Globus pallidus (tissue), 1 donor: ENCODE results near the gene PRDM16.

Experiments used
- DNase-seq: peaks from one replicate; pipeline ENCODE4 v3.0.0-alpha.2; 2015; ENCODE audit warnings: low spot score

The PRDM16 gene

DNA sequence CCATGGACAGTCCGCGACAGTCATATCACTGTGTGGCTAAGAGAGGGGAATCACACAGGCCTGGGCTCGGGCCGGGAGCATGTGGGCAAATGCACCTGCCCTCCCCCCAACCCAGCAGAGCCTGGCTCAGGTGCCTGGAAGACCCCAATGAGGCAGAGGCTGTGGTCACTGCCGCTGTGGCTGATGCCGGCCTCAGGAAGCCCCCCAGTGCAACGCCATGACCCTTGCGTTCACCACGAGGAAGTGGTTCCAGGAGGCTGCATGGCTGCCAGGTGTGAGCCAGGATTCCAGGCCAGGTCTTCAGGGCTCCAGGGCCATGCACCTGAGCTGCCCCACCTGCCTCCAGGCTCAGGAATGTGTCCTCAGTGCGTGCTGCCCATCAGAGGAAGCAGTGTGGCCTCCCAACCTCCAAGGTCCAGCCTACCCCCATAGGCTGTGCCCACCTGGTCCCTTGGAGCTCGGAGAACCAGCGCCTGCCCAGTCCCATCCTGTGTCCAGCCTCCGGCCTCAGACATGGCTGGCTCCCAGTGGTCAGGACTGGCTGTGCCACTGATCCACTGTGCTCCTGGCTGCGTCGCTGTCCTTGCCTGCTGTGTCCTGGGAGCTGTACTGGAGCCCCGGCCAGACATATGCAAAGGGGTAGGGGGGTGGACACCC is 393.5 kb downstream of the PRDM16 start:
- DNase-seq, result no peak

DNA sequence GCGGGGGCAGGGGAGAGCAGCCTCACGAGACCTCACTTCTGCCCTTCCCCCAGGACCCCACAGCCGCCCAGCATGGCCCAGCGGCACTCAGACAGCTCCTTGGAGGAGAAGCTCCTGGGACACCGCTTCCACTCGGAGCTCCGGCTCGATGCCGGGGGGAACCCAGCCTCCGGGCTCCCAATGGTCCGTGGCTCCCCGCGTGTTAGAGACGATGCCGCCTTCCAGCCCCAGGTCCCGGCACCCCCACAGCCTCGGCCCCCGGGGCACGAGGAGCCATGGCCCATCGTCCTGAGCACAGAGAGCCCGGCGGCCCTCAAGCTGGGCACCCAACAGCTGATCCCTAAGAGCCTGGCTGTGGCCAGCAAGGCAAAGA is 394.0 kb downstream of the PRDM16 start:
- DNase-seq, result no peak

DNA sequence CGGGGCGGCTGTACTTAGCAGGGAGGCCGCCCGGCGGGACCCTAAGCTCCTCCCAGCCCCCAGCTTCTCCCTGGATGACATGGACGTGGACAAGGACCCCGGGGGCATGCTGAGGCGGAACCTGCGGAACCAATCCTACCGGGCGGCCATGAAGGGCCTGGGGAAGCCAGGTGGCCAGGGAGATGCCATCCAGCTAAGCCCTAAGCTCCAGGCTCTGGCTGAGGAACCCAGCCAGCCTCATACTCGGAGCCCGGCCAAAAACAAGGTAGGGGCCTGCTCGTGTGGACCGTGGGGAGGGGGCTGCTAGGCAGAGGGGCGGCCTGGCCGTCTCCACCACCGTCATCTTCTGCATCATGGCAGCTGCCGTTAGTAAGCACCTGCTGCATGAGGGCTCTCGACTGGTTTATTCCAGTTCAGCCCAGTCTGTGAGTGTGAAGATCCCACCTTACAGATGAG is 394.4 kb downstream of the PRDM16 start:
- DNase-seq, result no peak

DNA sequence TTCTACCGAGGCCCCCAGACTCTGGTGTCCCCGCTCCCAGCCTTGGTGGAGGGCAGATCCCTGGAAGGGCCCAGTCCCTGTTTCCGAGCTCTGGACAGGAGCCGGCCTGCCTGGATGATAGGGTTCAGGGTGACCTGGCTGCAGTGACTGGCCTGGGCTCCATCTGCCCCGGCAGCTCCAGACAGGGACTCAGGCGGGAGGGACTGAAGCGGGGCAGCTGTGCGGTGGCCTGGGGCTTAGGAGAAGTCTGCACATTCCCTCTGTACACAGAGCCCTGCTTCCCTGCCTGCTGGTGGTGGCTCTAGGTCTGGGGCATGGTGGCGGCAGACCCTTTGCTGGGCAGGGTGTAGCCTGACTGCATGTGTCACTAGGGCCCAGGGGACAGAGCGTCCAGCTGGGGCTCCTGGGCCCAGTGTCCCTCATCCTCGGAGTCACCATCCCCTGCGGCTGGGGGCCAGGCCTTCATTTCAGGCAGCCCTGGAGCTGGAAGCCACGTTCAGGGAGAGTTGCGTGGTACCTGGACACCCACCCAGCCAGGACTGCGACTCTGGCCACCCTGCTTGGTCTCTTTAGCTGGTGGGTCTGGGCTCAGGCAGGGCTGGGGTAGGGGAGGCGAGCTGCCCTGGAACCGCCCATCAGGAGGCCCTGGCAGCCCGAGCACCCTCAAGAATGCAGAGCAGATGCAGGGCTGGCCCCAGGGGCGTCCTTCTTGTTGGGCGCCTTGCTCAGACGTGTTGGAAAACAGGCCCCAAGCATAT is 395.1 kb downstream of the PRDM16 start:
- DNase-seq, result no peak

DNA sequence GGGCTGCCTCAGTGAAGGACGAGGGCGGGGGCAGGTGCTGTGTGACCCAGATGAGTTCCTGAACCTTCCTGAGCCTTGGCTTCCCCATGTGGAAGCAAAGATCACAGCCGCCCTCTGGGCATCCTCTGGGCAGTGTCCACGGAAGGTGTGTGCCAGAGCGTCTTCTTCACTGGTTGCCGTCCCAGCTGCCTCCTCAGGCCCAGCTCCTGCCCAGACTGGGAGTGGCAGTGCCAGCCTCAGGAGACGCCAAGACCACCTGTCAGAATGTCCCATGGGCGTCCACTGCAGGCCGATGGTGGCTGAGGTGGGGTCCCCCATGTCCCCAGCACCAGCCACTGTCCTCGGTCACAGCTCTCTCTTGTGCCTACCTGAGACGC is 395.6 kb downstream of the PRDM16 start:
- DNase-seq, result no peak

DNA sequence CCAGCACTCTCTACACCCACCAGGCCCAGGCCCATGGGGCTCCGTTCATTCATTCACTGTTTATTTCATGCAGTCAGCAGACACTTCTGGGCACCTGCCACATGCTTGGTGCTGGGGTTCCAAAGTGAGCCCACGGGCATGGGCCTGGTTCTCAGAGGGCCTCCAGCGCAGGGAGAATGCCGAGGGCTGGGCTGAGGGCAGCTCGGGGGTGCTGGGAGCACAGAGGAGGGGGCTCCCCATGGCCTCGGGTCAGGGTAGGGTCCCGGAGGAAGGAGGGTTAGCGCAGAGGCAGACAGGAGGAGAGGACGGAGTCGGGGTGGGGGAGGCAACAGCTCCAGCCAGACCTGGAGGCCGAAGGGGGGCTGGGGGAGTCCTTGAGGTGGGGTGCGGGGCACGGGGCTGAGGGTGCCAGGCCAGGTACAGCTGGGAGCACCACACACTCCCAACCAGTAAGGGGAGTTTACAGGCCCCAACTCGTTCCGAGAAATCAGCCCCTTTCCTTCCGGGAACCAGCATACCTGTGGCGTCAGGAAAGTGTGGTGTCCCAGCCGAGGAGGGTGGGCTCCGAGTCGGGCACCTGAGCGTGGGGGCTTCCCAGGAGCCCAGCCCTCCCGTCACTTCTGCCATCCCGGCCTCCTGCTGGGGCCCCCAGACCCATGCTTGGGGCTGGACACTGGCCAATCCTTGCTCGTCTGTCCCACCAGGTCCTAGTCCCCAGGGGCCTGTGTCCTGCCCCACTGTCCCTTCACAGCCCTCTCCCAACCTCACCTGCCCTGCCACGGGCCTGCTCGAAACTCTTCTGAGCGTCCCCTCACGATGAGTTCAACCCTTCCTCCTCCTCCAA is 396.3 kb downstream of the PRDM16 start:
- no peak for DNase-seq

DNA sequence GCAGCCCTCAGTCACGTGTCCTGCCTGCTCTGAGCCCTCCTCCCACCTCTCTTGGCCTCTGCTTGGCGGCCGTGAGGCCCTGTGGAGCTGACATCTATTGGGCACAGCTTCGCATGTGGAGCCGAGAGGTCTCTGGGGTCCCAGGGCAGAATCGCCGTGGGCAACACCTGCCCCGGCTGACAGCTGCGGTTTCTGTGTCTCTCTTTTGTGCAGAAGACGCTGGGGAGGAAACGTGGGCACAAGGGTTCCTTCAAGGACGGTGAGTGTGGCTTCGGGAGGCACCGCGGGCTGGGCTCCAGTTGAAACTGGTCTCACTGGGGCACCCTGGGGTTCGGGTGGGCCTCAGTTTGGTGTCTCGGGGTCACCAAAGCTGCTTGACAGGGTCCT is 396.9 kb downstream of the PRDM16 start:
- no peak for DNase-seq

DNA sequence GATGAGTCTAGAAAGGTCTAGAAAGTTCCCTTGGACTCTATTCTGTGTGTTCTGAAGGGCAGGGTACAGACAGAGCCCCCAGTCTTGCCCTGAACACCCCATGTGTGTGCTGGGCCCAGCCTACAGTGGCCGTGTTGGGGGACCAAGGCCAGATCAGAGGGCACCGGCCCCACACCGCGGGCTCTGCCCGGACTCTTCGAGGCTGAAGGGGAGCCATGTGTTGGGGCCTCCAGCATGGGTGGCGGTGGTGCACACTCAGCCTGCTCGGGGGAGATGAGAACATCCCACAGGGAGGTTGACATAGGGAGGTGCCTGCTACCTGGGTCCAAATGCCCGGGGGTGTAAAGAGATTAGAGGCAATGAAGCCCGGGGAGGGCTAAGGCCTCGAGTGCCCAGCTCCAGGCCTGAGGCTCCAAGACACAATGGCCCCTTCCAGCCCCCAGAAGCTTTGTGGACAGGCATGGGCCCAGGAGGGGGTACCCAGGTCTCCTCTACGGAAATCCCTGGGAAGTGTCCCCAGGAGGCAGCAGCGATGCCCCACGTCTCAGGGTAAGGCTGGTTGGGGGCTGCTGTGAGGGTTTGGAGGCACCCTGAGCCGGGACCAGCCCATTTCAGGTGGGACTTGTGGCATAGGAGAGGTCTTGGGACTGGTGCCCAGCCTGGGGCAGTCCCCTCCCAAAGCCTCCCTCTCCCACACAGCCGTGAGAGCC is 397.5 kb downstream of the PRDM16 start:
- DNase-seq, result no peak

DNA sequence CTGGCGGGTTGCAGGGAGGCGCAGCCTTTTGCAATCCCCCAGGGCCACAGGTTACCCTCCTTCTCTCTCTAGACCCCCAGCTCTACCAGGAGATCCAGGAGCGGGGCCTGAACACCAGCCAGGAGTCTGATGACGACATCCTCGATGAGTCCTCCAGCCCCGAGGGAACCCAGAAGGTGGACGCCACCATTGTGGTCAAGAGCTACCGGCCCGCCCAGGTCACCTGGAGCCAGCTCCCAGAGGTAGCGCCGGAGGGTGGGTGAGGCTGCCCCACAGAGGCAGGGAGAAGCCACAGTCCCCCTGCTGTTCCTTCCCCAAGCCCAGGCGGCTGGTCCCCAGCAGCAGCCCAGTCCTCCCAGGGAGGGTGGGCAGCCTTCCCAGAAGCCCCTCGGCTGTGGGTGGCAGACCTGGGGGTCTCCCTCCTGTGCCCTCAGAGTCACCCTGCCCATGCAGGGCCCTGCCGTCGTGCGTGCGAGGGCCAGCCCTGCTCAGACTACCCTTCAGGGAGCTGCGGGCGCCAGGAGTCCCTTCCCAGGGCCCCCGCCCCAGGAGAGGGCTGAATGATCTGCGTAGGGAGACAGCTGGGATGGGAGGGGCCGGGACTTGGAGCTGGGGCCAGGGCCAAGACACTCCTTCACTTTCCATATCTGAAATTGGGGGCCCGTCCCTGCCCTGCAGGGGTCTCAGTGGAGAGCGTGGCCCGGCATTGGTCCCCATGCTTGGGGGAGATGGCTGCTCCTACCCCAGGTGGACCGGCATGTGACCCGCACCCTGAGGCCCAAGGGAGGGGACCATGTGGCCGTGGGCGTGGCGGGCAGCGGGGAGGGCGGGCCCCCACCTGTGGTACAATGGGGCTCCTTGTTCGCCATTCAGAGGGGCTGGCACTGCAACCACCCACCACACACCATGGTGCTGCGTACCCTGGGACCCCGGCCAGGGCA is 398.4 kb downstream of the PRDM16 start:
- DNase-seq, result no peak

DNA sequence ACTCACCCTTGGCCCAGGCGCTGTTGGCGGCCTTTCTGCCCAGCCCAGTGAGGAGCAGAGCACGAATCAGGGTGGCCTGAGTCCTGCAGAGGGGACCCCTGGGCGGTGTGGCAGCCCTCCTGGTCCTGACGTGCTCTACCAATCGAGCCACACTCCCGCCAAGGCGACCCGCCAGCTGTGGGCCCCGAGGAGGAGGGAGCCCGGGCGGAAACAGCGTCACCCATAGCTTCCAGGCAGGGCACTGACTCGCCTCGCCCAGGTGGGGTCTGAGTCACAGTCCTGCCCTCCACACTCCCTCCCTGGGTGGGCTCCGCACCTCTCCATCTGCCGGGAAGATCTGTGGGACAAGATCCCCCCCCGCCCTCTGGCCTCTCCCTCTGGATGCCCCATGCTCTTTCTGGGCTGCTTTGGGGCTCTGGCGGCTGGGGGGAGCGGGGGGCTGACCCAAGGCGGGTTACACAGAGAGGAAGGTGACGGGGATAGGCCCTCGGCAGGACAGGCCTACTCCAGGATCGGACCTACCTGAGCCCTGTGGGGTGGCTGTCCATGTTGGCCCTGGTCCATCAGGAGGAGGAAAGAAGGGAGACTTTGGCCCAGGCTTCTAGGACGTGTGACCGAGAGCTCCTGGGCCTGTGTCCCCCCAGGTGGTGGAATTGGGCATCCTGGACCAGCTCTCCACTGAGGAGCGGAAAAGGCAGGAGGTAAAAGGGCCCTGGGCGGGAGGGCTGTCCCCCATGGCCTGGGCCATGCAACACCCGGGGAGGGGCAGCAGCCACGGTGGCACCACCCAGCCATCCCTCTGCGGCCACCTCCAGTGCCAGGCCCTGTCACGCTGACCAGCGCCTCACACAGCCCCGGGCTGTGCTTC is 399.5 kb downstream of the PRDM16 start:
- no peak for DNase-seq

DNA sequence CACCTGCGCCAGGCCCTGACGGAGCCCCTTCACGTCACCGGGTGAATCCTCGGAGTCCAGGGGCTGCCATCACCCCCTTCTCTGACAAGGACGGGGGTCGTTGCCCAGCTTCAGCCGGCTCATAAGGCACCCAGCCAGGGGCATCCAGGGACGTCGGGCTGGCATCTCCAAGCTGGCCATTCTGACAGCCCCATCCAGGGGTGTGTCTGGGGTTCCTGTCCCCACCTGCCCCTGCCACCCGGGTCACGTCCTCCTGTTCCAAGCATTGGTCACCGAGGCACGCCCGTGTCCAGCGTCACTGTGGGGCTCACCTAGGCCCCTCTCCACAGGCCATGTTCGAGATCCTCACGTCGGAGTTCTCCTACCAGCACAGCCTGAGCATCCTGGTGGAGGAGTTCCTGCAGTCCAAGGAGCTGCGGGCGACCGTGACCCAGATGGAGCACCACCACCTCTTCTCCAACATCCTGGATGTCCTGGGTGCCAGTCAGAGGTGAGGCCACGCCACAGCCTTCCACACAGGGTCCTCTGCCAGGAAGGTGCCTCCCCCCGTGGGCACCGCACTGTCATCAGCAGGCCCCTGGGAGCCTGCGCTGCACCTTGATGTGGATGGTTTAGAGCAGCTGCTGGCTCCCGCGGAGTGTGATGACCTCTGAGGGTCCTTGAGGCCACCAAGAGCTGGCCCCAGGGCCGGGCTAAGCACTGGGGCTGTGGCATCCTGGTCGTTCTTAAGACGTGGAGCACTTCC is 400.3 kb downstream of the PRDM16 start:
- DNase-seq, result no peak

DNA sequence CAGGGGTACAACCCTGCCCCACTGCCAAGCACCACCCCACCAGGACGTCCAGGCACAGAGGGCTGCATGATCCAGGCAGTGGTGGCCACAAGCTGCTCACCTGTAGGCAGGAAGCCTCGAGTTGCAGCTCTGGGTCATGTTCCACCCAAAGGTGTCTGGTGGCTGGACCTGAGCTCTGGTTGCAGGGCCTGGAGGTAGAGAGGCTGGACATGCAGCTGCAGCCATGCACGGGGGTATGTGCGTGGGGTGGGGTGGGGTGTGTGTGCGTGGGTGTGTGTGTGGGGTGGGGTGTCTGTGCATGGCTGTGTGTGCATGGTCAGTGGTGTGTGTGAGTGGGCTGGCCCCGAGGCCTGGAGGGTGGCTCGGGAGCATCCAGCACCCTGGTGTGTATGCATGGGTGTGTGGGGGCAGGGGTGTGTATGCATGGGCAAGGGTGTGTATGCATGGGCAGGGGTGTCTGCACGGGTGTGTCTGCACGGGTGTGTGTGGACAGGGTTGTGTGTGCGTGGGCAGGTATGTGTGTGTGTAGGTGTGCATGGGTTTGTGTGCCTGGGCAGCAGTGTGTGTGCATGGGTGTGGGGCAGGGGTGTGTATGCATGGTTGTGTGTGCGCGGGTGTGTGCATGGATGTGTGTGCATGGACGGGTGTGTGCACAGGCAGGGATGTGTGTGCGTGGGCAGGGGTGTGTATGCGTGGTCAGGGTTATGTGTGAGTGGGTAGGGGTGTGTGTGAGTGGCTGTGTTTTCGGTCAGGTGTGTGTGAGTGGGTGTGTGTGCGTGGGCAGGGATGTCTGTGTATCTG is 401.0 kb downstream of the PRDM16 start:
- DNase-seq, result no peak

DNA sequence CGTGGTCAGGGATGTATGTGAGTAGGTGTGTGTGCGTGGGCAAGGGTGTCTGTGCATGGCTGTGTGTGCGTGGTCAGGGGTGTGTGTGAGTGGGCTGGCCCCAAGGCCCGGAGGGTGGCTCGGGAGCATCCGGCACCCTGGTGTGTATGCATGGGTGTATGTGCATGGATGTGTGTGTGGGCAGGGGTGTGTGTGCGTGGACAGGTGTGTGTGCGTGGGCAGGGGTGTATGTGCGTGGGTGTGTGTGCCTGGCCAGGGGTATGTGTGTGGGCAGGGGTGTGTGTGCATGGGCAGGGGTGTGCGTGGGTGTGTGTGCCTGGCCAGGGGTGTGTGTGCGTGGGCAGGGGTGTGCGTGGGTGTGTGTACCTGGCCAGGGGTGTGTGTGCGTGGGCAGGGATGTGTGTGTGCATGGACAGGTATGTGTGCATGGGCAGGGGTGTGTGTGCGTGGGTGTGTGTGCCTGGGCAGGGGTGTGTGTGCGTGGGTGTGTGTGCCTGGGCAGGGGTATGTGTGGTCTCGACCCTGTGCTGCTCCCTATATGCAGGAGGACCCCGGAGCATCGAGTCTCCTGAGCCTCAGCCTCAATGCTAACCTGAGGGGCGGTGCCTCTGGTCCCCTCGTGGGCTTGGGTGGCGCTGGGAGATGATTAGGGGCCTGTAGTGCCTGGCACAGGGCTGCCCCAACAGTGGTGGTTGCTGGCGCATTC is 401.8 kb downstream of the PRDM16 start:
- no peak for DNase-seq

DNA sequence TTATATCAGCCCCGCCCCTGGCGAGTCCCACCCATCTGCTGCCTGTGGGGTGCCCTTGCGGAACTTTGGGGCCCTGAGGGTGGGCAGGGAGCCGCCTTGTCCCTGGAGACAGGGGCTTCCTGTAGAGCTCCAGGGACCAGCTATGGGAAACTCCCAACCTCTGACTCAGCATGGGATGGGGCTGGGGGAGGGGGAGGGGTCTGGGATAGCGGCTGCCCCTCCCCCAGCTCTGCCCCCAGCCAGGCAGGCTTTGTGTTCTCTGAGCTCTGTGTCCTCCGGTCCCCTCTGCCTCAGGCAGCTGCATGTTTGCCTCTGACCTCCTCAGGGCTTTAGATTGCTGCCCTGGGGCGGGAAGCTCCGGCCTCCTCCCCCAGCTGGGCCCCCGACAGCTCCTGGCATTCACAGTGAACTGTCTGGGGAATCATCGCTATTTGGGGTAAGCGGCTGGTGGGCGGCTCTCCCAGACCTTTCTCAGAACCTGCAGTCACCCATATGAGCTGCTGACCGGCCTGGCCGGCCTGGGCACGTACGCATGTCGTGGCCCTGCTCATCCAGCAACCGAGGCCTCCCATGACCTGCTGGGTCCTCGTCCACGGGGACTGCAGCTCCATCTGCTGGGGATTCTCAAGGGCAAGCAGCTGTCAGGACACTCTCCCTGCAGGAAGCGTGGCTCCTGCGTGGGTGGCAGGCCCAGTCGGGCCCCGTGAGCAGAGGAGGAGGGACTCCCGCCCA is 402.5 kb downstream of the PRDM16 start:
- DNase-seq, result peak; percentile 51

DNA sequence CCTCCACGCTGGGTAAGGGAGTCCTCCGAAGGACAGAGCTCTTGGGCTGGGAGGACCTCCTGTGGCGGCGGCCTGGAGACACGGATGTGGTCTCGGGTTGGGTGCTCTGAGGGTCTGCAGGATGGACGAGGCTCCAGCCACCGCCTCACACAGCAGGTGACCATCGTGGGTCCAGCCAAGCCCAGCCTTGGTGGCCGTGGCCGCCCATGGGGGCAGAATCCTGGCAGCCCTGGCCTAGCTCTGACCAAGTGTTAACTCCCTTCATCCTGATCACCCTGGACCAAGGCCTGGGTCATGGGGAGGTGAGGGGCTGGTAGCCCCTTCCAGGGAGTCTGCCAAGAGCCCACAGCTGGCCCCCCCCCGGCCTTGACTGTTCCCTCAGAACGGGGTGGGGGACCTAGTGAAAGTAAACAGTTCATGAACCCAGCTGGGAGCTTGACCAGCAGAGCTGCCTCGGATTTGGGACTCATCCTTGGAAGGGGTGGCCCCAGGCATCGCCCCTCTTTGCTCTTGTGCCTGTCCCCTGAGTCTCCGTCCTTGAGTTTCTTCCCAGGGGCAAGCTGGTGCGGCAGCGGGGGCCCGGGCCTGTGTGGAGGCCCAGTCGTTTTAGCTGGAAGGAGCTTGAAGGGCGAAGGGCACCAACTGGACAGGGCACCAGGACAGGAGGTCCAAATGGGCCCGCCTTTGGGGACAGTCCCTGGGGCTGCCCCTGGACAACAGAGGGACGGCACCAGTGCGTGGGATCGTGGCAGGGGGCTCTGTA is 403.3 kb downstream of the PRDM16 start:
- DNase-seq, result no peak

DNA sequence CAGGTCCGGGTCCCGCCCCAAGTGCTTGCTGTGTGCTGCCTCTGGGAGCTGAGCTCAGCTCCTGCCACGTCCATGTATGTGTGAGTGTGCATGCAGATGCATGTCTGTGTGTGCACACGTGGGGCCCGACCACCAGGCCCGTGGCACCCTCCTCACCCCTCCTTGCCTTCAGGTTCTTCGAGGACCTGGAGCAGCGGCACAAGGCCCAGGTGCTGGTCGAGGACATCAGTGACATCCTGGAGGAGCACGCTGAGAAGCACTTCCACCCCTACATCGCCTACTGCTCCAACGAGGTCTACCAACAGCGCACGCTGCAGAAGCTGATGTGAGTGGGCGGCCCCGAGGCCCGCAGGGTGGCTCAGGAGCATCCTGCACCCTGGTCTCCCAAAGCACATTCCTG is 403.9 kb downstream of the PRDM16 start:
- DNase-seq, result no peak
